Activated naive CD4-positive, alpha-beta T cell treated with anti-CD3 and anti-CD28 coated beads, Interleukin-2, amount 50 U/mL, for 72 hours (primary cell): Measurements from ENCODE around the gene NRAS. TPM values are rescaled to one million over a fixed set of nuclear protein-coding genes. Genes with fewer than 3 reads are reported as not detected.
"Not testable (repeated sequence)": the region's sequence is repeated elsewhere in the genome, so short reads cannot be mapped to it uniquely, and the experiment has no call there.

Experiments
- ATAC-seq, 2 donors: fragments of 150-1000 bp; cut with Tn5 transposase; 2 replicates each; pipeline ENCODE4 v1.10.0; 2021; ENCODE audit warnings: mild to moderate bottlenecking in 2 of 2, moderate library complexity in 2 of 2
- DNase-seq, 2 donors: peaks; one replicate each; pipeline ENCODE4 v3.0.0; 2021 to 2022; ENCODE audit warnings: low spot score in 2 of 2
- H3K27ac Mint-ChIP-seq, 2 donors: one replicate each; pipeline ENCODE4 v1.8.0; 2022; ENCODE audit warnings: mild to moderate bottlenecking in 2 of 2, mixed read lengths in 2 of 2
- H3K36me3 Mint-ChIP-seq, 2 donors: one replicate each; pipeline ENCODE4 v1.8.0; 2022; ENCODE audit warnings: mixed read lengths in 2 of 2
- H3K9me3 Mint-ChIP-seq, 2 donors: one replicate each; pipeline ENCODE4 v1.8.0; 2022; ENCODE audit warnings: mixed read lengths in 2 of 2
- total RNA-seq, 2 donors: library from RNA; stranded (reverse); gene quantifications; one replicate each; pipeline ENCODE4 v1.2.3, GENCODE V29; 2022

NRAS gene
- 10 to 100 TPM; 43.9 to 52.3 TPM for total RNA-seq

DNA sequence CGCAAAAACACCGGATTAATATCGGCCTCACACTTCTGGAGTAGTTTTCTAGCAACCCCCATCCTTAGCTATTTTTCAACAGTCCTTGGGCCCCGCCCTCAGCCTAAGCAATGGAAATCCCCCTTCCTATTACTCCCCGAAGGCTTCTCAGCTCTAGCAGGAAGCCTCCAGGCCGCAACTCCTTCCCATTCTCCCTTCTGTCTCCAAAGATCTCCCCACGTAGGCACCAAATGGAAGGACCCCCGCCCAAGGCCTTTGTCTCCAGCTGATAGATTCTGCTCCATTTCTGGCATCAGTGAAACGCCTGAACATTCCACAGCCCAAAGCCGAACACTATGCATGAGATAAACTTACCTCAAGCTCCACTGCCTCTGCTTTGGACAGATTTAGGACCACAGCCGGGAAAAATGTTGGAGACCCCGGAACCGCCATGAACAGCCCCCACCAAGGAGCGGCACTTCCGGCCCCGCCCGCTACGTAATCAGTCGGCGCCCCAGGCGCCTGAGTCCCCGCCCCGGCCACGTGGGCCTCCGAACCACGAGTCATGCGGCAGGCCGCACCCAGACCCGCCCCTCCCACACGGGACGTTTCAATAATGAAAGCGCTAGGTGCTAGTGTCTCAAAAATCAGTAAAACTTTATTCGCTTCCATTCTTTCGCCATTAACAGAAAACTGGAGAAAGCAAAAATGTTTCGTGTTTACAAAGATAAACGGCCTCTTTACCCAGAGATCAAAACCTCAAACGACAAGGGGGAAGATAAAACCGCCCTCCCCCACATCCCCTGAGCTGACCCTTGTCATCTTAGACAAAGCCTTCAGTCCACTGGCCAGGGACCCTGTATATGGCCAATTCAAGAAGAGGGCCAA is at the start of gene NRAS:
Gene NRAS (minus strand): TSS at position 468 of the 867 bp plus-strand sequence. CDS start 611 bp downstream, outside the sequence.
- Mint-ChIP-seq H3K36me3 (peaks cover 28 to 45% of the 10 kb centered on the region in 2 donors), H3K9me3 (no peaks in the 10 kb centered on the region), H3K27ac (peak within 1 kb of the TSS; percentile 98 to 100)
- peak; percentile 97 to 98 for ATAC-seq
- DNase-seq: peak; percentile 92 to 93

DNA sequence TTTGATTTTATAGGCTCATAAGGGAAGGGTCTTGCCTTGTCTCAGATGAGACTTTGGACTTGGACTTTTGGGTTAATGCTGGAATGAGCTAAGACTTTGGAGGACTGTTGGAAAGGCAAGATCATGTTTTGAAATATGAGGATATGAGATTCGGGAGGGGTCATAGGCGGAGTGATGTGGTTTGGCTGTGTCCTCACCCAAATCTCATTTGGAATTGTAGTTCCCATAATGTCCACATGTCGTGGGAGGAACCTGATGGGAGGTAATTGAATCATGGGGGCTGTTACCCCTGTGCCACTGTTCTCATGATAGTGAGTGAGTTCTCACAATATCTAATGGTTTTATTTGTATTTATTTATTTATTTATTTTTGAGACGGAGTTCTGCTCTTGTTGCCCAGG is 48.1 kb upstream of the NRAS start:
- Mint-ChIP-seq H3K9me3 (peaks cover 0 to 7% of the 10 kb centered on the region in 2 donors), H3K27ac (no peak overlapping the region), H3K36me3 (peaks cover 0 to 8% of the 10 kb centered on the region in 2 donors)
- ATAC-seq (no peak), DNase-seq (no peak)

DNA sequence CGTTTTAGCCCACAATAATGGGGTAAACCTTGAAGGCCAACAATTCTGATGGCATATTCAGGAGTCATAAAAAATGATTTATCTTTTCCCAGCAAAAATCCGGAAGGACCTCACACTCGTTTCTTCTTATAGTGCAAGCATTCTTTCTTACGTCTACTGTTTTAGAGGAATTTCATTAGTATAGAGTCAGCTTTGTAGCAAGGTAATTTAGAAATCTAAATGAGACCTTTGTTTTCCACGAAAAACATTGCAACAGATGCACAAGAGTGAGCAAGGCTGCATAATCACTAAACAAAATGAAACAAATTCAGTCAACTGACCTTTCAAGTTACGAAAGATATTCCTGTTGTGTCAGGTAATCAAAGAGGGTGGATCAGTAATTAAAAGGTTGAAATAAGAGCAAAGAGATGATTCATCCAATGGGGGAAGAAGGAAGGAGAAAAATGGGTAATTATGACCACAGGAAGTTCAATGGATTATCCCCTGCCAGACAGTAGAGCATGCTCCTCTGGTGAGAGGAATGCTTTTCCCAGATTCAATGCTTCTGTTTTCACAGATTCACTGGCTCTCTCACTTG is 41.8 kb upstream of the NRAS start:
- Mint-ChIP-seq H3K9me3 (peaks cover 6 to 10% of the 10 kb centered on the region in 2 donors), H3K36me3 (peaks cover 19 to 44% of the 10 kb centered on the region in 2 donors), H3K27ac (peak overlapping the region; percentile 100)
- no peak for DNase-seq
- no peak for ATAC-seq

DNA sequence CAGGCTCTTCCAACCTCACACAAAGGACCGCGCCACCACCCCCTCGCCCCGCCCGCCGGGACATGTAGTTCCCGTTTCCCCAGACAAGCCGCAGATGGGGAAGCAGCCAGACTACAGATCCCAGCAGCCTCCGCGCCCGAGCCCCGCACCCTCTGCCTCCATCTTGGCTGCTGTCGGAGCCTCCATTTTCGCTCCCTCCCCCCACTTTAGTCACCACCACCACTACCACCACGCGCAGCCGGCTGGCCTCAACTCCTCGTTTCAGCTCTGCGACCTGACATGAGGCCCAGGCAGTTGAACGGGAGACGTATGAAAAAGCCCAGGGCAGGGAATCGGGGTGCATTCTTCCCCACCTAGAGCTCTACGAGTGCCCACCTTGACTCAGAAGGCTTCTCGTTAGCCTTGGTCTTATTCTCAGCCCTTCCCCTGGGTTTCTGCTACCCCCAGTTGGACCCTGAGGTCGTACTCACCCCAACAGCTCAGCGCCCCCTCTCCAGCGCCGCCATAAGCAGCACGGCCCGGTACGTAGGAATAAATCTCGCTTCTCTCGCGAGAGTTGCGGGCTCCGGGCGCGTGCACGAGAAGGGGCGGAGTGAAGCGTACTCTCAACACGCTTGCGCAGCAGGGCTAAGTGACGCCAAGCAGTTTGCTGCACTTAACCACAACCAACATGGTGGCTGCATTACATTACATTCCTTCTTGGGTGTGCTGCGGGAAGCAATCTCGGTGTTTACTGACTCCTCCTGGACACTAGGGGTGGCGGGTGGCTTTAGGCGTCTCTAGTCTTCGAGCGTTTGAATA is 41.1 kb upstream of the NRAS start, which contains the start of gene CSDE1:
Gene CSDE1 (minus strand): TSS at position 530 of the 801 bp plus-strand sequence. CDS start 18,094 bp downstream, outside the sequence.
- ATAC-seq (peak; percentile 84 to 88), DNase-seq (peak; percentile 94 to 96)
- Mint-ChIP-seq H3K36me3 (peaks cover 19 to 37% of the 10 kb centered on the region in 2 donors), H3K9me3 (peaks cover 4 to 6% of the 10 kb centered on the region in 2 donors), H3K27ac (peak within 1 kb of the TSS; percentile 100)

DNA sequence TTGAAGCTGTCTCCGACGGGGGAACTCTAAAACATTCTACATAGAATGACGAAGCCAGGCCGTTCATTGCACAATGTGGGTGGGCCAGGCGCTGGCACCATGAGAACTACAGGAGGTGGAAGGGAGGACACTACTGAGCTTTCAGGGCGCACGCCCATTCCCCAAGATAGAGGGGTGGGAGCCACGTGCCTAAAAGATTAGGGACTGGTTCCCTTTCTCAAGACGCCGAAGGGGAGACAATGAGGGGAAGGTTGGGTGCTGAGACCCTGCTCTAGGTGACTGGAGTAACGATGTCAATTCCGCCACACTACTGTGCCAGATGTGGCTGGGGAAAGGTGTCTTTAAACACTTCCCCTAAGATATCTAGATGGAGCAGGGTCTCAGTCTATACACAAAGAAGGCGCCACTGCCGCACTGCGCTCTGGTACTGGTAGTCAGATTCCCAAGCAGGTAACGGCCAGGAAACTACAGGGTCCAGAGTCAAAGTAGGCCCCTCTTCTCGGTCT is 40.4 kb upstream of the NRAS start:
- Mint-ChIP-seq H3K9me3 (peaks cover 4 to 6% of the 10 kb centered on the region in 2 donors), H3K36me3 (peaks cover 19 to 37% of the 10 kb centered on the region in 2 donors), H3K27ac (peak overlapping the region; percentile 100)
- DNase-seq: no peak
- peak; percentile 2 to 13 for ATAC-seq

DNA sequence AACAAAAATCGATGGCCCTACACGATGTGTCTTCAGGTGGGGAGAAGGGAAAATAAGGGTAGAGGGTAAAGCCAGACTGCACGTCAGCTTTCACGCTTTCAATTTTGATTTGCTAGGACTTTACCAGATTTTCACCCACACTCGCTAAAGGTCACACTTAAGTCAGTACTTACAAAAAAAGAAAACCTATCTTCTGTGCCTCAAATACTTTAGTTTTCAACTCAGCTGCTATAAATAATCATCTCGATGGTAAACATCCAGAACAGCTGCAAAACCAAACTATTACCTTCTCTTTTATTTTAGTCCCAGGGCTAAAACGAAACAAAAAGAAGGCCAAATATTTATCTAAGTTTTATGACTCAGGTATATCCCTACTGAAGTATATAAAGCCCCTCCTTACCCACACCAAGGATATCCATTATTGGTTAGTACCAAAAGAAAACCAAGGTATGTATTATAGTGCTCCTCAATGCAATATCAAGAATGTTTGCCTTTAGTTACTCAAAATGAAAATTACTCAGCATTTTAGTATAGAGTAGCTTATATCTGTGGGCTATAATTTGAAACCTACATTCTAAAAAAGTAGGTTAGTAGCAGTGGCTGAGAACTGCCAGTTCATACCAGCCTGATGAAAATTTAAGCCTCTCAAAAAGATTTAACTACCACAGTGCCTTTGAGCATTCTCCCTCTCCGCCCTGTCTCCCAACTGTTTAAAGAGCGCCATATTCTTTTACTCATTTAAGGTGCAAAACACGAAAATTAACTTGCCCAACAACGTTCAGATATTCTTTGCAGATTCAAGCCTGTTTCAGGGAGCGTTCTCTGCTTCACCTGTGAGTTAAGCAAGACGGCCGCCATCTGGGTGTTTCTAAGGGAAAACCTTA is 39.7 kb upstream of the NRAS start:
- H3K36me3 Mint-ChIP-seq: peaks cover 19 to 37% of the 10 kb centered on the region in 2 donors
- no peak for DNase-seq
- H3K27ac Mint-ChIP-seq: peak overlapping the region; percentile 100
- ATAC-seq: peak; percentile 11 to 40
- peaks cover 4 to 6% of the 10 kb centered on the region in 2 donors for H3K9me3 Mint-ChIP-seq

DNA sequence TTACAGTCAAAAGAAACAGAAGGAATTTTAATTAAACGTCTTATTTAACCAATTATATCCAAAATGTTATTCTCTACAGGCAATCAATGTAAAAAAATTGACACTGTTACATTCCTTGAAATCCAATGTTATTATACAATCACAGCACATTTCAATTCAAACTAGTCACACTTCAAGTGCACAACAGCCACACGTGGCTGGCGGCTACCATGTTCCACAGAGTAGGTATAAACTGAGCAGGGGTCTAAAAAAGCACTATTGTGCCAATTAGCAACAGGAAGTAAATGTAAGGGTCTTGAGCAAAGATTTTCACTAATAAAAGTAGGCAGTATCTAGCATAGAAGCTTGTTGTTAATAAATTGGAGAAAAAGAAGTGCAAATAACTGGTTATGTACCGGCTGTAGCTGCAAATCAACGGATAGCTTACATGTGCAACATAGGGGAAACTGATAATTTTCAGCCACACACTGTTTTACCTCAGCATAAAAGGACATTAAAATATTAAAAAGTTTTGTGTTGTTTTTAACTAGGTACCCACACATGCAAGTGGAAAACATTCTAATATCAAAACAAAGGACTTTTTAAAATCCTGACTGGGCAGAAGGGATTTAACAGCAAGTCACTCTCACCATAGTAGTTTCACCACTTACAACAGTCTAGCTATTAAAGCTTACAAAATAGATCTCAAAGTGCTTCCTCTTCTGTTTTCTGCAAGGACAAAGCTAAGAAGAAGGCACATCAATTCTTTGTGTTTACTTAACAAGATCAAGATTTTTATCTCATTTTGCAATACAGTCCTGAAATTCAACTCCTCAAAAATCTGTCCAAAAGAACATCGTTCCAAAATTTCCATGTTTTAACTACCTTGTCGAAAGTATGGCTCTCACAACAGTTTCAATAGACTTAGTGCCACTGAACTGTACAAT is 38.7 kb upstream of the NRAS start:
- DNase-seq (no peak), ATAC-seq (no peak)
- Mint-ChIP-seq H3K27ac (peak overlapping the region; percentile 69 to 100), H3K36me3 (peaks cover 19 to 37% of the 10 kb centered on the region in 2 donors), H3K9me3 (peaks cover 4 to 6% of the 10 kb centered on the region in 2 donors)

DNA sequence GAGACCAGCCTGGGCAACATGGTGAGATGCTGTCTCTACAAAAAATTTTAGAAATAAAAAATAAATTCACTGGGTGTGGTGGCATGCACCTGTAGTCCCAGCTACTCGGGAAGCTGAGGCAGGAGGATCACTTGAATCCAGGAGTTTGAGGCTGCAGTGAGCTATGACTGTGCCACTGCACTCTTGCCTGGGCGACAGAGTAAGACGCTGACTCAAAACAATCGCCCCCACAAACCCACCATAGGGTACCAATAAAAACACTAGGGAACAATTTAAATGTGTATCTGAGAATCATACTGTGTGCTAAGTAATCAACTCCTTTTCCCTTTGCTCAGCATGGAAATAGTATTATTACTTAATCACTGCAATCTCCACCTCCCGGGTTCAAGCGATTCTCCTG is 37.1 kb upstream of the NRAS start:
- Mint-ChIP-seq H3K27ac (peak overlapping the region; percentile 37 to 38), H3K36me3 (peaks cover 20 to 38% of the 10 kb centered on the region in 2 donors)
- DNase-seq: peak in 1 of 2 donors; percentile 24
- not testable (repeated sequence) for ATAC-seq, H3K9me3 Mint-ChIP-seq

DNA sequence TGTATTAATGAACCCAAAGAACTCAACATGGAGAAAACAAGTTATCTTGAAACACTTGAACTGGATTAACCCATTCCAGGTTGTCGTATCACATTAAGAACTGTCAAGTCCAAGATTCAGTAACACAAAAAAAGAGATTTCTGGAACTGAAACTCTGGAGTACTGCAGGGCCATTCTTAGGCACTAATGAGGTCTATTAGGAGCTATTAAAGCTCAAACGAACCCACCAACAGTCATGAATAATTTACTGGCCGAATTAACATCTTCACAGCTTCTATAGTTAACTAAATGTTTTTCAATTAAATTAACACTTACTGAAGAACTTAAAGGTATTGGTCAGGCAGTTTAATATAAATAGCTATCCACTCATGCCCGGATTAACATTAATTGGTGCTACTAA is 36.6 kb upstream of the NRAS start:
- Mint-ChIP-seq H3K36me3 (peaks cover 22 to 38% of the 10 kb centered on the region in 2 donors), H3K27ac (no peak overlapping the region), H3K9me3 (peaks cover 0 to 2% of the 10 kb centered on the region in 2 donors)
- DNase-seq (no peak), ATAC-seq (no peak)

DNA sequence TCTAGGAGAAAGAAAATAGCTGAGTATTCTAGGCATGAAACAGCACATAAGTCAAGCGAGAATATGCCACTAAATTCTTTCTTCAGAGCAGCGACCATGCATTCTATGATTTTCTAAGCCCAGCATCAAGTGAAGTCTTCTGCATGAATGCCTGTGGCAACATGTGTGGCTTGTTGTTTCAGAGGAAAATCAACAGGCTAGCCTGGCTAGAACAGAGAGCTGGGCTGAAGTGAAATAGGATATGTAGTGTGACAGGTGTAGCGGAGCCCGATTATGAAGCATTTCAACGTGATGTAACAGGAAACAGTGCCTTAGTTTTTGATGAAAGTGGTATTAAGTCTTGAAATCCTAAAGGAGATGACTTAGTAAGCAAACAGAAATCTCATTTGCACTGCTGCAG is 34.2 kb upstream of the NRAS start:
- Mint-ChIP-seq H3K9me3 (no peaks in the 10 kb centered on the region), H3K27ac (no peak overlapping the region)

DNA sequence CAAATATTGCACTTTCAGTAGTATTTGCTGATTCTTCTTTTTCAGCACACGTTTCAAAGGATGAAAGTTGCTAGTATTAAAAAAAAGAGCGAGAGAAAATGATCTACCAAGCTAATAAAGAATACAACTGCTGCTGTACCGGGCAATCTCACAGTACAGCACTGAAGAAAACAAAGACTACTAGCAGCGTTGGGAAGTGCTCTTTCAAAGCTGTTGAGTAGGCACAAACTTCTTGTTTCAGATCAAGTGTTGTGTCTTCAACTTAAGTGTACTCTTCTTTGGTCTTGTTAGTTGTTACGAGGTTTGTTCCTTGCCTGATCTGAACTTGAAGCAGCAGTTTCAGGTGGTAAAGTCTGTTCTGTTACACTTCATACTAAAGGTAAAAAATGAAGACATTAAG is 33.3 kb upstream of the NRAS start:
- H3K27ac Mint-ChIP-seq: no peak overlapping the region
- ATAC-seq: no peak
- peaks cover 8 to 17% of the 10 kb centered on the region in 2 donors for H3K36me3 Mint-ChIP-seq
- DNase-seq: no peak
- H3K9me3 Mint-ChIP-seq: no peaks in the 10 kb centered on the region

More for the DNA sequence above, 34.2 kb upstream of the NRAS start:
- peaks cover 8 to 25% of the 10 kb centered on the region in 2 donors for H3K36me3 Mint-ChIP-seq
- DNase-seq (no peak), ATAC-seq (no peak)

DNA sequence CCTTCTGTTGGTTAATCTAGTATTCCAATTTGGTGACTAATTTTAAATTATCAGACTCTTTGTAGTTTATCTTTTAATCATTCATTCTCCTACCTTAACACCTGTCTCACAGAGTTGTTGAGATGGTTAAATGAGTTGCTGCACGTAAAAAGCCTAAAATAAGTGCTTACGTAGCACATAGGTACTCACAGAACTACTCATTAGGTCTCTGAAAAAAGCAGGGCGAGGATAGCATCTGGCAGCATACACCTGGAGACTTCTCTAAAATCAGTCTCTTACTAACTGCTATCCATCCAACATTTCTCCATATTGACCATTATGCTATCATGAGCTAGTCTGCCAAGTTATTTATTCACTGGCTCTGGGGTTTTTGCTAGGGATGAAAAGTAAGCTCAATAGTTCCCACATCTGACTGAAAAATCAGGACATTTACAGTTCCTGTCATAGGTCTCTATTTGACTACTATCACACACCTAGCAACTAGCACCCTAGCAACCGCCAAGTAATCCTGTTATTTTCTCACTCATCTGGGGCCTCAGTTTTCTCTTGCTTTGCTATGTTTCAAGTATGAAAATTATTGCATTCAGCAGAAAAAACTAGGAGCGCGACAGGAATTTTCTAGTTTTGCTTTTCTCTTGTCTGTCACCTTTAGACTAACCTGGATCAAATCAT is 30.0 kb upstream of the NRAS start:
- DNase-seq (peak in 1 of 2 donors; percentile 17), ATAC-seq (peak; percentile 77 to 89)
- Mint-ChIP-seq H3K36me3 (peaks cover 8 to 36% of the 10 kb centered on the region in 2 donors), H3K9me3 (no peaks in the 10 kb centered on the region), H3K27ac (peak overlapping the region; percentile 41 to 89)

DNA sequence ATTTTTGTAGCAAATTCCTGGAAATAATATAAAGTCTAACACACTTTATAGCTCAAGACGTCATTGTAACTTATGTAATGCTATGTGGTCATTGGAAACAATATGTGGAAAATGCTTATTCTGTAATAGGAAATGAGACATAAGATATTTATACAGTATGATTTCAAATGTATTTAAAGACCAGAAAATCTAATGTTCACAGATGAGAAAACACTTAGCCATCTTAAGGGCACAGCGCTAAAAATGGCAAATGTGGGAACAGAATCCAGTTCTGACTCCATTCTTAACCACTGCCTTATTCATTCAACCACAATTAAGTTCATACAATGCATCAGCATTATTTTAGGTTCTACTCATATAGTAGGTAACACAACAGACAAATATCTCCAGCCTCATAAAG is 28.7 kb upstream of the NRAS start:
- no peaks in the 10 kb centered on the region for H3K9me3 Mint-ChIP-seq
- H3K27ac Mint-ChIP-seq: no peak overlapping the region
- DNase-seq: no peak
- H3K36me3 Mint-ChIP-seq: peaks cover 8 to 41% of the 10 kb centered on the region in 2 donors
- peak; percentile 80 to 84 for ATAC-seq
